C4-2B (cell line): ENCODE results near the gene ZFAND2B.

Experiments
- H3K27ac ChIP-seq: fragments of 450-650 bp; 2 replicates; pipeline ENCODE4 v1.5.1; 2017
- ZFX ChIP-seq: fragments of 450-650 bp; IDR thresholded peaks from 2 replicates; pipeline ENCODE4 v1.6.1; 2017
- TF ChIP-seq, protein P1 (sequence below): fragments of 450-650 bp; conservative IDR thresholded peaks from 2 replicates; pipeline ENCODE4 v1.5.1; 2017; ENCODE audit warnings: mild to moderate bottlenecking

ZFAND2B gene

DNA sequence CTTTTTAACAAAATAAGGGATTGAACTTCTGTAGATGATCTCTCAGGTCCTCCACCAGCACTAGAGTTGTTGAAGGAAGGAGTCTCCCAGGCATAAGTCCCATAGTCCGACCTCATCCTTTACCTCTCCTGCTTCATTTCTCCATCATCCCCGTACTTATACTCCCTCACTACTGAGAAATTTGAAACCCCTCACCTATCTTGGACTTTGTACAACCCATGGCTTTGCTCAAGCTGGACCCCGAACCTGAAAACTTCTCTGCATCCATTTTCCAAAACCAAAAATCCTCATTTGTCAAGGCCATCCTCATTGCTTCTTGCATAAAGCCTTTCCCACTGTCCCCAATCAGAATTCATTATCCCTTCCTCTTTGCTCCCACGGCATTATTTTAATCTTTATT is 45.5 kb upstream of the ZFAND2B start:
- peak overlapping the region; percentile 78 for H3K27ac ChIP-seq
- TF ChIP-seq ZFX = no peak
- TF ChIP-seq, protein P1, sequence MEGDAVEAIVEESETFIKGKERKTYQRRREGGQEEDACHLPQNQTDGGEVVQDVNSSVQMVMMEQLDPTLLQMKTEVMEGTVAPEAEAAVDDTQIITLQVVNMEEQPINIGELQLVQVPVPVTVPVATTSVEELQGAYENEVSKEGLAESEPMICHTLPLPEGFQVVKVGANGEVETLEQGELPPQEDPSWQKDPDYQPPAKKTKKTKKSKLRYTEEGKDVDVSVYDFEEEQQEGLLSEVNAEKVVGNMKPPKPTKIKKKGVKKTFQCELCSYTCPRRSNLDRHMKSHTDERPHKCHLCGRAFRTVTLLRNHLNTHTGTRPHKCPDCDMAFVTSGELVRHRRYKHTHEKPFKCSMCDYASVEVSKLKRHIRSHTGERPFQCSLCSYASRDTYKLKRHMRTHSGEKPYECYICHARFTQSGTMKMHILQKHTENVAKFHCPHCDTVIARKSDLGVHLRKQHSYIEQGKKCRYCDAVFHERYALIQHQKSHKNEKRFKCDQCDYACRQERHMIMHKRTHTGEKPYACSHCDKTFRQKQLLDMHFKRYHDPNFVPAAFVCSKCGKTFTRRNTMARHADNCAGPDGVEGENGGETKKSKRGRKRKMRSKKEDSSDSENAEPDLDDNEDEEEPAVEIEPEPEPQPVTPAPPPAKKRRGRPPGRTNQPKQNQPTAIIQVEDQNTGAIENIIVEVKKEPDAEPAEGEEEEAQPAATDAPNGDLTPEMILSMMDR = no peak

DNA sequence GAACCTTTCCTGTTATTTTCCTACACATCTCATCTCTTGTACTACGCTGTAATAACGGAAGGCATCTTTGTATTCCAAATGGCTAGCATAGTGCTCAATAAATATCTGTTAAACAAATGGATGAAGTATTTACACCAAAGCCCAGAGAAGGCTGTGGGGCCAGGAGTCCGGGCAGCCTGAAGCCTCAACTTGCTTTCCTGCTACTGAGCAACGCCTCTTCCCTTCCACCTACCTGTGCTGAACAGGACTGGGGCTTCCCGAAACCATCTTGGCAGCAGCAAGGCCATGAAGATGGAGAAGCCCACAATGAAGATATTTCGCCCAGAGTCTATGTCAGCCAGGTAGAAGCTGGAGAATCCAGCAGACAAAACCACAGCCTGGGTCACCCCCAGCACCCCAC is 43.4 kb upstream of the ZFAND2B start:
- TF ChIP-seq ZFX = no peak
- TF ChIP-seq, protein P1 = no peak
- H3K27ac ChIP-seq = no peak overlapping the region

DNA sequence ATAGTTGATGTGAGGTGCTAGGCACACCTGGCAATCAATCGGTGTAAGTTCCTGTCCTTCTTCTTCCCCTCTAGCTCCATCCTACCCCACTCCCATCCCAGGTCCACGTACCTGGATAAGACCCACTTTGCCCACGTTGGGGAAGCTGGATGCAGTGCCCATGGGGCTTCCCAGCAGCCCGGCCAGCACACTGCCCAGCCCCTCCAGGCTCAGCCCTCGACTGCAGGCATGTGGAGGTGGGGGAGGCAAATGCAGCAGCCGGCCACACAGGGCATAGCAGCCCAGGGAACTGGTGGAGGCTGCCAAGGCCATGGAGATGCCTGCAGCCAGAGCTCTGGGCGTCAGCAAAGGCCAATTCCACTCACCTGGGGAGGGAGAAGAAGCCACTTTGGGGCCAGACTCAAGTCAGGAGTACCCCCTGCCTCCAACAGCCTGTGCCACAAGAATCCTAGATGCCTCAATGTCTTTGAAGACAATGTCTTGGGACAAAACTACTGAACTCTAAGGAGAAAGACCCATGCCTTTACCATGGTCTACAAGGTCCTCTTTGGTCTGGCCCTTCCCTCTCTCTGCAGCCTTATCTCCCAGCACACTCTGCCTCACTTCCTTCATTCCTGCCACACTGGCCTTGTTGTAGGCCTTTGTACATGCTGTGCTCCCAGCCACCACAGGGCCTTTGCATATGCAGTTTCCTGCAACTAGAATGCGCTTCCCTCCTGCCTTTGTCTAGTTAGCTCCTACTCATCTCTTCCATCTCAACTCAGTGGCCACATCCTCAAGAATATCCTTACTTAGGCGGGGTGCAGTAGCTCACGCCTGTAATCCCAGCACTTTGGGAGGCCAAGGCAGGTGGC is 41.3 kb upstream of the ZFAND2B start:
- no peak for TF ChIP-seq ZFX
- TF ChIP-seq, protein P1 = no peak
- no peak overlapping the region for H3K27ac ChIP-seq

DNA sequence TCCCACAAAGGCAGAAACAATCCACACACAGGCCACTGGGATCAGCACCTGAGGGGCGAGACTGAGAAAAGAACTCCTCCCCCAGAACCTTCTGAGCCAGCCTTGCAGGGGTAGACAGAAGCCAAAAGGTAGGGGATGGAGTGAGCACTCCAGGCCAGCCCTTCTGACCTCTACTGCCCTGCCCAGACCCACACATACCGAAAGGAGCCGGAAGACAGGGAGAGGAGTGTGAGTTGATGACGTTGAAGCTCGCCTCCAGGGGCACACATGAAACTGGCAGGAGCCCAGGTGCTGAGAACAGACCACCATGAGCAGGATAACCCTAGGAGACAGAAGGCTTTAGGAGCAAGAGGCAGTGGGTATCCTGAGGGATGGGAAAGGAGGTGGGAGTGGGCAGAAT is 38.6 kb upstream of the ZFAND2B start:
- TF ChIP-seq ZFX = no peak
- TF ChIP-seq, protein P1 = no peak

DNA sequence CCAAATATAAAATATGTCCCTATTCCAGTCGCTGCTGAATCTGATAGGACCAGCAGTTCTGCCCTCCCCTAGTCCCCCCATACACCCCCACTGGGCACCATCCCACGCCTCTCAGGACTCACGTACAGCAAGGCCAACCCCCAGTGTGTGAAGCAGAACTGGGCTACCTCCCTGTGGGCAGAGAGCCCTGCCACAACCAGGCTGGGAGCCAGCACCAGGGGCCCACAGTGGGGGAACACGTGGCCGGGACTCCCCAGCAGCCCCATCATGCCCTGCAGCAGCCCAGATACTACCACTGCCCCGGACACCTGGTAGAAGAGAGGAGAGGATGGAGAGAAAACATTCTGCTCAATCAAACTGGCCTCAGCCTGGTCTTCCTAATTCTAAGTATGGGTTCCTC is 38.1 kb upstream of the ZFAND2B start:
- H3K27ac ChIP-seq = no peak overlapping the region
- TF ChIP-seq ZFX = no peak
- TF ChIP-seq, protein P1 = no peak

More for the DNA sequence above, 38.6 kb upstream of the ZFAND2B start:
- H3K27ac ChIP-seq = no peak overlapping the region

DNA sequence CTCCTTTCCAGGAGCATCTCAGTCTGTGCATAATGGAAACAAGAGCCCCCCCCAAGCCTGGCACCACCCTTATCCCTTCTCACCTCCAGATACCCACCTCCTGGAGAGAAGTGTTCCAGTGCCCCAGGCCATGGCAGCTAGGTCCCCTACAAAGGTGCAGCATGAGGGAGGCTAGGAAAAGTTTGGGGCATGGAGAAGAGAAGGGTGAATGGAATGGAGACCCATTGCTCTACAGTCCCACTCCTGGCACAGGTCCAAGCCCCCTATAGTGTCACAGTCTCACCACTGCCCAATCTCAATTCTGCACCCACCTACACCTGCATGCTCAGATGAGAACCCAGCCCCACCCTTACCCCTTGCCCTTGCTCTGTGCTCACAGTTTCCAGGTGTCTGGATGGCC is 37.6 kb upstream of the ZFAND2B start:
- H3K27ac ChIP-seq = no peak overlapping the region
- TF ChIP-seq ZFX = no peak
- TF ChIP-seq, protein P1 = no peak

DNA sequence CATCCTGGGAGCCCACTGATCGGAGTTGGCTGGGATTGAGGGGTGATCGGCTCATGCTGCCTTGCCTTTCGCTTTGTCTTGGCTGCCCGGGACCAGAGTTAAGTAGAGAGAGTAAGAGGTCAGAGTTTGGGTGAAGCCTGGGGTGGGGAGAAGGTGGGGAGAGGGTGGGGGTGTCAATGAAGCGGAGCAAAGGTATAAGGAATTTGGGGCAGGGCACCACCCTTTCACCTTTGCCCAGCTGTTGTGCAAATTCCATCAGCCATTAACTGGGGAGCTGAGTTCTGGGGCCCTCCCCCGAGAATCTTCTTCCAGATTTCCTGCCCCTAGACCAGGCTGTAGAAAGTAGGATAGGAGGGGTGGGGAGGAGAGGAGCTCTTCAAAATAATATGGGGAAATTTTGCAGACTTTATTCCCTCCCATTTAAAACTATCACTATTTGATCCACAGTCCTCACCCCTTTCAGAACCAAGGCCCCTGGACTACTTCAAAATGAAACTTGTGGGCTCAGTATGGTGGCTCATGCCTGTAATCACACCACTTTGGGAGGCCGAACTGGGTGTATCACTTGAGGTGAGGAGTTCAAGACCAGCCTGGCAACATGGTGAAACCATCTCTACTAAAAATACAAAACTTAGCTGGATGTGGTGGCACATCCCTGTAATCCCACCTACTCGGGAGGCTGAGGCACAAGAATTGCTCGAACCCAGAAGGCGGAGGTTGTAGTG is 36.5 kb upstream of the ZFAND2B start, which contains the start of gene SLC23A3:
Gene SLC23A3, minus strand, starts transcription at position 100 of the 725 bp plus-strand sequence. Its CDS starts 45 bp downstream, at position 55.
- TF ChIP-seq ZFX = no peak
- TF ChIP-seq, protein P1 = no peak
- H3K27ac ChIP-seq = no peak within 1 kb of the TSS
